GM18517 (cell line): Measurements from ENCODE around the gene OXER1.

Source experiments
- ATAC-seq: cut with Tn5 transposase; IDR thresholded peaks from one replicate; pipeline ENCODE4 v1.9.1; 2021; ENCODE audit warnings: mild to moderate bottlenecking, moderate library complexity; ENCODE audit not compliant: unreplicated experiment

Gene OXER1

DNA sequence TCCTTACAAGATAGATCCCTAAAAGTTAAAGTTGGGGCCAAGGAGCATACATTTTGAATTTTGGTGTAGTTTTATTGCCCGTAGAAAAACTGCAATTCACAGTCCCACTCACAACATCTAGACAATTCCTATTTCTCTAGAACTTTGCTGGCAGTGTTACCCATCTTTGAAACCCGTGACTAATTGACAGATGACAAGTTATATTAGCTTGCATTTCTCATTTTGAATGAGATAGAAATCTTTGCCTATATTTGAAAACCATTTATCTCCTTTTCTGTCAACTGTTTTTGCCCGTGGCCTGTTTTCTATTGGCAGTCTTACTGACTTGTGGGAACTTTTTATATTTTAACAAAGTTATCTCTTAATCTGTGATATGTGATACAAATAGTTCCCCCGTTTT, 50.0 kb downstream of the OXER1 start:
- ATAC-seq: no peak

GRCh38 chr2:42712934-42713333, 51.0 kb downstream of the OXER1 start:
- ATAC-seq: no peak
